ENCODE measurements around the gene COX7C.
"Not testable (repeated sequence)": the region's sequence is repeated elsewhere in the genome, so short reads cannot be mapped to it uniquely, and the experiment has no call there.

Gene COX7C, protein sequence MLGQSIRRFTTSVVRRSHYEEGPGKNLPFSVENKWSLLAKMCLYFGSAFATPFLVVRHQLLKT

DNA sequence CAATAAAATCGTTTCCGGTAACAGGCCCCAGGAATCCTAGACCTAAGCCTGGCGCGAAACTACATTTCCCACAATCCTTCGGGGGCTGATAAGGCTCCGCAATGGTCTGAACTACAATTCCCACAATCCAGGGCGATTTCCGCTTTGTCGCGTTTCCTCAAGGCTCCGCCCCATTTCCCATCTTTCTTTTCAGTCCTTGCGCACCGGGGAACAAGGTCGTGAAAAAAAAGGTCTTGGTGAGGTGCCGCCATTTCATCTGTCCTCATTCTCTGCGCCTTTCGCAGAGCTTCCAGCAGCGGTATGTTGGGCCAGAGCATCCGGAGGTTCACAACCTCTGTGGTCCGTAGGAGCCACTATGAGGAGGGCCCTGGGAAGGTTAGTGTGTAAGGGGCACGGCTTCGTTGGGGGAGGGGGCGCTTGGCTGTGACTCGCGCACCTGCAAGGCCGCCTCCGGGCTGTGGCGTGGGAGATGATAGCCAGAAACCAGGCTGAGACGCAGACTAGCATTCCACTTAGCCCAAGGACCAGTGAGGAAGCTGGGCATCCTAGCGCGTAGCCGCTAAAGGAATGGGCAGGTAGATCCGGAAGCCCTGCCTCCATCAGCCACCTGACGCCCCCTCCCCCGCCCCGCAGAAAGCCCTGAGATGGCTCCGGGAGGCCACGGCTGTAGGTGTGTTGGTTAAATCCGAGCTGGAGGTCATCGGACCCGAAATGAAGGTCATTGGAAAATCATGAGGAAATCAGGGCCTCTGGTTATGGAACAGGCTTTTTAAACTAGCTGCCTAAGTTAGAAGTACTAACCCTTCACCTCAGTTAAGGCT lies at the start of gene COX7C:
COX7C (plus strand) TSS at position 186 of the 821 bp plus-strand sequence; CDS start at position 301, 115 bp downstream.
- DNase-seq, result peak; percentile 94

DNA sequence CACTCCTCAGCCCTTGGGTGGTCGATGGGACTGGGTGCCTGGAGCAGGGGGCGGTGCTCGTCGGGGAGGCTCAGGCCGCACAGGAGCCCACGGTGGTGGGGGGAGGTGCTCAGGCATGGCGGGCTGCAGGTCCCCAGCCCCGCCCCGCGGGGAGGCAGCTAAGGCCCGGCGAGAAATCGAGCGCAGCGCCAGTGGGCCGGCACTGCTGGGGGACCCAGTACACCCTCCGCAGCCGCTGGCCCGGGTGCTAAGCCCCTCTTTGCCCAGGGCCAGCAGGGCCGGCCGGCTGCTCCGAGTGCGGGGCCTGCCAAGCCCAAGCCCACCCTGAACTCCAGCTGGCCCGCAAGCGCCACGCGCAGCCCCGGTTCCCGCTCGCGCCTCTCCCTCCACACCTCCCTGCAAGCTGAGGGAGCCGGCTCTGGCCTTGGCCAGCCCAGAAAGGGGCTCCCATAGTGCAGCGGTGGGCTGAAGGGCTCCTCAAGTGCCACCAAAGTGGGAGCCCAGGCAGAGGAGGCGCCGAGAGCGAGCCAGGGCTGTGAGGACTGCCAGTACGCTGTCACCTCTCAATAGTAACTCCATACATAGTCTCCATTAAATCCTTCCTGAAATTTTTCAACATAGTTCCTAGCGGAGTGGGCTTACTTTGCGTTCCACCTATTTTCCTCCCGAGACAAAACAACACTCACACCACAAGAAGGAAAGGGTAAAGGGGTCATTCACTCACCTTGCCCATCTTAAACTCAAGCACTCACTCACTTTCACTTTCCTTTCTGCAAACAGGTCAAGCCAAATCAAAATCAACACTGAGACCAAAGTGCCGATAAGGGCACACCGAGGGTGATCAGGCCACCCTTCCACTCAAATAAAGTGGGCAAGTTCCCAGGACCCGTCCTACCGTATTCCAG lies 48.0 kb upstream of the COX7C start:
- not testable (repeated sequence) for DNase-seq

DNA sequence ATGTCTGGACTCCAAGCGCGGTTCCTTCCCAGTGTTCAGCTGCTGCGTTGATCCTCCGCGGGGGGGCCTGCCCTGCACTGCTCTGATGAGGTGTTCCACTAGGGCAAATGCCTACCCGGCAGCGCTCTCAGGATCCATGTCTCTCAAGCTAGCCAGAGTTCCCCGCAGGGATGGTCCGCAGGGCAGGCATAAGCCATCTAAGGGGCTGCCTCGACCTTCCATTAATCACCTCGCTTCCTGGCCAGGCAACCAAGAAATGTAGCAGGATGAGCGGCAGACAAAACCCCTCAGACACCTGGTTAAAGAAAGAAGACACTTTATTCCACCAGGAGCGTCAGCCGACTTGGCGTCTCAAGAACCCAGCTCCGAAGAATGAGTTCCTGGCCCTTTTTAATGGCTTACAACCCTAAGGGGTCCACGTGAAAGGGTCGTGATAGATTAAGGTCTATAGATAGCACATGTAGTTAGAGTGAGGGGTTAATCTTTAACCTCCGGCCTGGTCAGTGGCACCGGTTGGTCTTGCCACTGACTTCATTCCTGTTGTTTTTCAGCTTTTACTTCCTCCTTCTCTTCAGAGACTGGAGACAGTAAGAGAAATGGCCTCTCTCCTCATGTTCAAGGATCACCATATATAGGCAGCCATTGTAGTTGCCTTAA lies 47.2 kb upstream of the COX7C start:
- DNase-seq, result no peak

DNA sequence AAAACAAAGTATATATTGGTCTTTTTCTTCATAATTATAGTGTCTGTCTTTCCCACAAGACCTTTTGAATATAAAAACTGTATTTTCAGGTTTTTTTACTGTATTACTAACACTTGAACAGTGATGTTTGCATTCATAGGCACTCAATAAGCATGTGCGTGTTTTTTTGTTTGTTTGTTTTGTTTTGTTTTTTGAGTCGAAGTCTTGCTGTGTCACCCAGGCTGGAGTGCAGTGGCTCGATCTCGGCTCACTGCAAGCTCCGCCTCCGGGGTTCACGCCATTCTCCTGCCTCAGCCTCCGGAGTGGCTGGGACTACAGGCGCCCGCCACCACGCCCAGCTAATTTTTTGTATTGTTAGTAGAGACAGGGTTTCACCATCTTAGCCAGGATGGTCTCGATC lies 46.6 kb upstream of the COX7C start:
- not testable (repeated sequence) for DNase-seq

DNA sequence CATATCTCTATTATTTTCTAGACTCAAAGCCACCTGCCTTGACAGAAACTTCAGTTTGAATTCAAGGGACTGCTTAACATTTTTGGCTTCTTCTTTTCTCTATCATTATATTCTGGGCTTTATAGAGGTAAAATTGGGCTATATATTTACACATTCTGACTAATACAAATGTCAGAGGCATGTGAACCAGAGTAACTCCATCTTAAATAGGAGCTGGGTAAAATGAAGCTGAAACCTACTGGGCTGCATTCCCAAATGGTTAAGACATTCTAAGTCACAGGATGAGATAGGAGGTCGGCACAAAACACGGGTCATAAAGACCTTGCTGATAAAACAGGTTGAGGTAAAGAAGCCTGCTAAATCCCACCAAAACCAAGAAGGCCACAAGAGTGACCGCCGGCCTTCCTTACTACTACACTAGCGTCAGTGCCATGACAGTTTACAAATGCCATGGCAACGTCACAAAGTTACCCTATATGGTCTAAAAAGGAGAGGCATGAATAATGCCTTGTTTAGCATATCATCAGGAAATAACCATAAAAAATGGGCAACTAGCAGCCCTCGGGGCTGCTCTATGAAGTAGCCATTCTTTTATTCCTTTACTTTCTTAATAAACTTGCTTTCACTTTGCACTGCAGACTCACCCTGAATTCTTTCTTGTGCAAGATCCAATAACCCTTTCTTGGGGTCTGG lies 44.8 kb upstream of the COX7C start:
- DNase-seq, result no peak

DNA sequence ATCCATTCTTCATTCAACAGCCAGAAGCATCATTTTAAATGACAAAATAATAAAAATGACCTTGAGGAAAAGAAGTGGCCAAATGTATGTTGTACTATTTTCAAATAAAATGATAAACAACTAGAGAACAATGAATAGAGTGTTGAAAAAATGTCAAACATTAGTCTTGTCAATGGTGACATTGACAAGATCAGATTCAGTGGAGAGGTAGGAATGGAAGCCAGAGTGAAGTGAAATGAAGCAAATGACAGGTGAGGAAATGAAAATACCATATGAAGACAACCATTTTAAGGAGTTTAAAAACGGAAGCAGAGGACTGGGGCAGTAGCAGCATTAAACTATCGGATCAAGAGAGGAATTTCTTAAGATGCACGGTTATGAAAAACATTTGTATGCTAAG lies 38.2 kb upstream of the COX7C start:
- no peak for DNase-seq

DNA sequence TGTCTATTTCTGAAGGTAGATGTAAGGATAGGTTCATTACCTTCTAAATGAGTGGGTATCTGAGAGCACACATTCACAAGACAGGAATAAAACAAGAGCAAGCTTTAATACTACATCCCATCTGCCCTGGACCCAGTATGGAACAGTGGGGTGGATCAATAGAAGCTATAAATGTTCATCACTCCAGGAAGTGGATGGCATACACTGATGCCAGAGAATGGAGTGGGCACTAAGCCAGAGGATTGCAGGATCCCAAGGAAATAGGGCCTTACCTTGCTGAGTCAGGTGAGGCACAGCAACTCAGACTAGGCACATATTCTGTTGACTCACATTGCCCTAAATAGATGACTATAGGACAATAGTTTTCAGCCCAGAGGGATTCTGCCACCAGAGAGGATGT lies 21.3 kb upstream of the COX7C start:
- DNase-seq, result no peak

DNA sequence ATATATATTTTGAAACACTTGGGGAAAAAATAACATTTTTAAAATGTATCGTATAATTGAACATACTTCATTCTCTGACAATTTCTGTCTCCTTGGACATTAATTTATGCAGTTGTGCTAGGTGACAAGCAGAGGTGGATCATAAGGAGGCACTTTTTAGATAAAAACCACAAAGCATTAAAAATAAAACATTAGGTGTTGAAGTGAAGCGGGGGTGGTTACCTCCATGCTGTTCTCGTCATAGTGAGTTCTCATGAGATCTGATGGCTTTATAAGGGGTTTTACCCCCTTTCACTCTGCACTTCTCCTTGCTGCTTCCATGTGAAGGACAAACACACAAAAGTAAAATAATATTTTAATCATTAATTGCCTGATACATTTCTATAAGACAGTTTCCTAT lies 11.9 kb upstream of the COX7C start:
- DNase-seq, result no peak

DNA sequence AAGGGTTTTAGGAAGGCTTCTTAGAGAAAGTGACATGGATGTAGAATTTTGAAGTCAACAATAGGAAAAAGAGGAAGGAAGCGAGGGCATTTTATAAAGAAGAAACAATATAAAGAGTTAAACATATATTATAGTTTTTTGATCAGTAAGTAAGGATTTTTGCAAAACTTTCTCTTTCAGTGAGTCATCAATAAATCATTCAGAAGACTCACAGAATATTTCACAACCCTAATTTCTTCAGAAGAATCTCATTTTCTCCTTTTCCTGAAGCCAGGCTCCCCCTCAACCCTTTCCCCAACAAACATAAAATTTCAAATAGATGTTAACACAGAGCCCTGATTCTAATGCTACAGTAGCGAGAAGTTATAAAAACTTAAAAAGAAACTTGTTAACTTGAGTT lies 4.3 kb upstream of the COX7C start:
- DNase-seq, result no peak

DNA sequence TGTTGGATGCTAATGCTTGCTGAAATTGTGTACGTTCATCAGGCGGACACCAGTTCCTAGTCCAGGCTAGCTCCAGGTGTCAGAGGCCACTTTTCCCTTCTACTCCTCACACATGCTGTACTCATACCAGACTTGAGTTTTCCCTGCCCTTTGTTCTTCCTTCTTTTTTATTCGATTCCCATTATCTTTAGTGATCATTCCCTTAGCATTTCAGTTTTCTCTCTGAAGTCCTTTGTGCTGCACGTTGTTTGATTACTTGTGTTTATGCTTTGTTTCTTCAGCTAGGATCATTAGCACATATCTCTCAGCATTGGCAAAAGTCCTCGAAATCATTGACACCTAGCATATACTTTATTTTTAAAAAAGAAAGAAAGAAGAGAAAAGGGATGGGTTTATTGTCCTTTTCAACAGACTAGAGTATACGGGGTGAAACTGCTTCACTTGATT lies 409 bp upstream of the COX7C start:
- no peak for DNase-seq

DNA sequence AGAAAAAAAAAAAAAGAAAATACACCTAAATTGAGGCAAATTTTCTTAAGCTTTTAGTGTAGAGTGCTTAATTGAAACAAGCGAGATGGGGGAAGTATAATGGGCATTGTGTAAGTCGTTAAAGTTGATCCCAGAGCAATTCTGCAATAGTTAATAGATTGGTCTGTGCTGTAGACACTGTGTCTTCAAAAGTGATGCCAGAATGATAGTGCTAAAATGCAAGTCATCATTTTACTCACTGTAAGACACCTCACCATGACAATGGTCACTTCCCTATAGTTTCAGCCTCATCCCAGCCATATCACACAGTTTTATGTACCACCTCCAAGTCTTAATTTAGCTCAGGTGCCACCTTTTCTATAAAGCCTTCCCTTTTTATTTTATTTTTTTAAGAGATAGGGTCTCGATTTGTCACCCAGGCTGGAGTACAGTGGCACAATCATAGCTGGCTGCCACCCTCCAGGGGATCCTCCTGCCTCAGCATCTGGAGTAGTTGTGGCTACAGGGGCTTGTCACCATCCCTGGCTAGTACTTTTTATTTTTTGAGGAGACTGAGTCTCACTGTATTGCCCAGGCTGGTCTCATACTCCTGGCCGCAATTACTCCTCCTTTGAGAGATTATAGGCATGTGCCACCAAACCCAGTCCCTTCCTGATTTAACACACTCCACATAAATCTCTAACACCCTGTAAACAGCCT lies 6.2 kb downstream of the COX7C start:
- no peak for DNase-seq

DNA sequence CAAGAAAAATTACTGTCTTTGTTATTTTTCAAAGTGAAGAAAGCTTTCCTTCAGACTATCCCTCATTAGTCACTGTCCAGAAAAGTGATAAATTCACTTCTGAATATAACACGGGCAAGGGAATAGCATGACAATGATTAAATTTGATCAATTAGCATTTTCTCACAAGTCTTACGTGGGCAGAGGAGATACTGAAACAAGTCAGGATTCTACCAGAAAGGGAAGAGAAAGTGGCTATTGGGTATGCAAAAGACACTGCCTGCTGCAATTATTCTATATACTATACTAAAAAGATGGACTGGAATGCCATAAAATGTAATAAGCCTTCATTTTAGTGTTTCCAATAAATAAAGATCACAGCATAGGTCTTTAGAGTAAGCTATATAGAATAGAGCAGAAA lies 7.4 kb downstream of the COX7C start:
- no peak for DNase-seq

DNA sequence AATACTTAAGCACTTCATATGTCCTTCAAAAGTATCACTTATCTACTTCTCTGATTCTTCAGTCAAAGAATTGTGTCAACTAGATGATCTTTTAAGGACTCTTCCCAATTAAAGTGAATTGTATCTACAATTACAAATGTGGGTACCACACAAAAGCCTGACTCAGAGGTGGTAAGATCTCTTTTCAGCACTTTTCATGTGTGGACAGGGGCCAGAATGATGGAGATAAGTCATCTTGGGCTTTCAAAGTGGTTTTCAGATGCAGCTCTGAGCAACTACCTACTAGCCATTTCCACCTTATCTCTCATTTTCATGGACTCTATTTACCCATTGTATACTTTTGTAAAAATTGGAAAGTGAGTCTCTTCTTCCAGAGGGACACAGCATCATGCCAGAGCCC lies 8.4 kb downstream of the COX7C start:
- DNase-seq, result no peak

DNA sequence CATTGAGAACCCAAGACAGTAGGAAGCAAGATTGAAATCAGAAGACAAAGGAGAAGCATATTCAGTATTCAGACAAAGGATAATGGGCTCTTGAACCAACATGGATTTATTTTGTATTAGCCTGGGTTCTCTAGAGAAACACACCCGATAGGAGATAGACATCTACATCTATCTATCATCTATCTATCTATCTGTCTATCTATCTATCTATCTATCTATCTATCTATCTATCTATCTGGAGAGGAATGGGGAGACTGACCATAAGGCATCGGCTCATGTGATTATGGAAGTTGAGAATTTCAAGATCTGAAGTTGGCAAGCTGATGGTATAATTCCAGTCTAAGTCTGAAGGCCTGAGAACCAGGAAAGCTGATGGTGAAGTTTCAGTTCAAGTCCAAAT lies 13.4 kb downstream of the COX7C start:
- no peak for DNase-seq

DNA sequence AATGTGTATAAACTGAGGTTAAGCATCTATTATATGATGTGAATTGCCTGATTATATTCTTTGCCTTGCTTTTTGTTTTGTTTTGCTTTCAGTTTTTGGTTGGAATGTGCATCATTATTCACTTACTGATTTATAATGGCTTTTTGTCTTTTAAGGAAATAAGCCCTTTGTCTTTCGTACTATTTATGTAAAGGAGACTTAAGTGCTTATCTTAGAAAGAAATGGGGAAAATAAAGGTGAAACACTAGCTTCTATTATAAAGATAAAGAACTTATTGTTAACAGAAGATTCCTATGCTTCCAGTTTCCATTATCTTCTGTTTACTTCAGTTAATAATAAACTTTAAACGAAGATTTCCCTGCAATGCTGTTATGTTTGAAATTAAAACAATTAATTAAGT lies 23.3 kb downstream of the COX7C start:
- DNase-seq, result no peak

DNA sequence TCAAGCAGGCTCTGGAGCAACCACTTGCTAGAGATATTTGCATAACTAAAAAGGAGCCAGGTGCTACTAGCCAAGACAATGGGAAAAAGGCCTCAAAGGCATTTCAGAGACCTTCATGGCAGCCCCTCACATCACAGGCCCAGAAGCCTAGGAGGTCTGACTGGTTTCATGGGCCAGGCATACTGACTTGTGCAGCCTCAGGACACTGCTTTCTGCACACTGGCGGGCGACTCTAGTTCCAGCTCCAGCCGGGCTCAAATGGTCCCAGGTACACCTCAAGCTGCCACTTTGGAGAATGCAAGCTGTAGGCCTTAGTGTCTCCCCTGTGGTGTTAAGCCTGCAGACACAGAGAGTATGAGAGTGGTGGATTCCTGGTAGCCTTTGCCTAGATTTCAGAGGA lies 27.1 kb downstream of the COX7C start:
- no peak for DNase-seq

DNA sequence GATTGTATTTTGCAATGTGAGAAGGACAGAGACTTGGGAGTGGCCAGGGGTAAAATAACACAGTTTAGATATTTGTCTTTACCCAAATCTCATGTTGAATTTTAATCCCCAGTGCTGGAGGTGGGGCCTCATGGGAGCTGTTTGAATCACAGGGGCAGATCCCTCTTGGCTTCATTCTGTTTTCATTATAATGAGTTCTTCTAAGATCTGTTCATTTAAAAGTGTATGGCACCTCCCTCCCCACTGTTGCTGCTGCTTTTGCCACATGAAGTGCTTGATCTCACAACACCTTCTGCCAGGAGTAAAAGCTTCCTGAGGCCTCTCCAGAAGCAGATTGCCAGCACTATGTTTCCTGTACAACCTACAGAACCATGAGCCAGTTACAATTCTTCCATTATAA lies 28.1 kb downstream of the COX7C start:
- no peak for DNase-seq

DNA sequence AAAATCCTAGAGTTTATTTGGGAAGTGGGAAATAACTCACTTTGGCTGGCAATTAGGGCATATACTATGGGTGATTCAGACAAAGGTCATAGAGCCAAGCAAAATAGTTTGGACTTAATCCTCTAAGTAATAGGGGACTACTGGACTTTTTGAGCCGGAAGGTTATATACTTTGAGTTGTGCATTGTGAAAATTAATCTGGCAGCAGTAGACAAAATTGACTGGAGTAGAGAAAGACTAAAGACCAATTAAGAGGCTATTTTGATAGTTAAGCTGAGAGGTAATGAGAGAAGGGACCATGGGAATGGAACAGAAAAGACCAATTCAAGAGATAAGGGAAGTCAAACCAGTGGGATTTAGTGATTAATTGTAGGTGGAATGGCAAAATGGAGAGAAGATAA lies 28.9 kb downstream of the COX7C start:
- no peak for DNase-seq

DNA sequence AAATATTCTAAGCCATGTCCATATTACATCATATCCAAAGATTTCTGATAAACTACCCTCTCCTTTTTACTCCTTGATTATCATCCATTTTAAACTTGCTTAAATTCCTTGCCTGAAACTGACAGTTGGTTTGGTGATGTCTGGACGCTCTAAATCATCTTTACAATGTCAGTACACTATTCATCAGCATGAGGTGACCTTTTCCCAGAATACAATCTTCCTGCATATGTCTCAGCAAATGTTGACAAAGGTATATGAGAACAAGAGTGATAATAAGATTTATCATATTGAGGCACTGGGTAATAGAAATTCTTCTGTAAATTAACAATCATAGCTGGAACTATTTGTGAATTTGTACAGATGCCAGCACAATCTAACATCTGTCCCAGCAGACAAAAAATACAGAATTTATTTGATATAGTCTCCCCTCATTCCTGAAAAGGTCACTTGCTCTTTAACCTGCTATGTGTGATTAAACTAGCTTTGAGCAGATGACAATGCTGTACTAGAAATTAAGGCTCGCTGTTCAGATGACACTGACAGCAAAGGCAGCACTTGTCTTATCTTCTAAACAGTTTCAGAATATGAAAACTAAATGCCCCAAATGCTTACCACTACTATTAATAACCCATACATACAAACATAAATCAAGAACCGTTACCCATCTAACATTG lies 32.2 kb downstream of the COX7C start:
- DNase-seq, result no peak

DNA sequence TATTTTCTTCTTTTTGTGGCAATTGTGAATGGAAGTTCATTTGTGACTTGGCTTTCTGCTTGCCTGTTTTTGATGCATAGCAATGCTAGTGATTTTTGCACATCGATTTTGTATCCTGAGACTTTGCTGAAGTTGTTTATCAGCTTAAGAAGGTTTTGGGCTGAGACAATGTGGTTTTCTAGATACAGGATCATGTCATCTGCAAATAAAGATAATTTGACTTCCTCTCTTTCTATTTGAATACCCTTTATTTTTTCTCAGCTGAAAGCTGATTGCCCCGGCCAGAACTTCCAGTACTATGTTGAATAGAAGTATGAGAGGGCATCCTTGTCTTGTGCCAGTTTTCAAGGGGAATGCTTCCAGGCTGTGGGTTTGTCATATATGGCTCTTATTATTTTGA lies 43.0 kb downstream of the COX7C start:
- not testable (repeated sequence) for DNase-seq

DNA sequence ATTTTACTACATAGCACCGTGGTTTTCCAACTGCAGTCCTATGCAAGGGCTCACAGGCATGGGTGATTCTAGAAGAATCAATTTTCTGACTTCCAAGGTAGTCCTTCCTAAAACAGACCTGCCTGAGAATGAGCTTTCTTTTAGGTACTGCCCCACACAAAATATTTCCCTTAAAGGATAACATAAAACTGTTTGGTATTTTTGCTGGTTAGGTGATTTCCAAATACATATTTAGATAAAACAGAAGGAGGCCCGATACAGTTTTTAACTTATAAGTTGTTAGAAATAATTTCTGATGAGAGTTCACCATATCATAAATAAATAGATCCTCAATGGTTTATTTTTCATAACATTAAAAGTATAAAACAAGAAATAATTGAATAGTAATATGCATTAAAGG lies 46.4 kb downstream of the COX7C start:
- no peak for DNase-seq

All from NCI-H1092 (cell line).